Hematopoietic multipotent progenitor cell treated with erythropoietin and hydrocortisone succinate and interleukin-3 and kit ligand, for 4 days (in vitro differentiated cells): ENCODE data around the gene ZNF175.

Experiments used
- DNase-seq: peaks from one replicate; pipeline ENCODE4 v3.0.0-alpha.2; 2015

ZNF175 gene

DNA sequence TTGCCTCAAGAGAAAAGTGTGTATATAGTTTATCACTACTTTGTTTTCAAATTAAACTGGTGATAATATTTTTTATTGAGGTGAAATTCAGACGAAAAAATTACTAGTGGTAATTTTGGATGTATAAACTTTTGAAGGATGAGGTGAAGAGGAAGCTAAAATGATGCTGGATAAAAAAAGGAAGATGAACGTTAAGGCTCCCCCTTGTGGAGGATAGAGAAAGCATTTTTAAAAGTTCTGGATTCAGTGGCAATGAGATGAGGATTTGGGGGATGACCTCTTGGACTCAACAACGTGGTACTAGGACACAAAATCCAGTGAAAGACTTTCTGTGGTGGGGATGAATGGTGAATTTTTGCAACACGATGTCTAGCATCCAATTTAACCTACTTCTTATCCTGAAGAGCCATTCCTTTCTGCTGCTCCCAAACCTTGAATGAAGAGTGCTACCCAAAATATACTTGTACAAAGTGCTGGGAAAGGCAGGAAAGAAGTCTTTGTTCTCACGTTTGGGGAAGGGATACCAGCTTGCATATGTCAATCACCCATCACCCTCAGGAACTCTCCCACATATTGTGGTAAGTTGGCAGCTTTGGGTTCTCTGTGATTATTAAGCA is 66.4 kb downstream of the ZNF175 start:
- DNase-seq = peak; percentile 74

DNA sequence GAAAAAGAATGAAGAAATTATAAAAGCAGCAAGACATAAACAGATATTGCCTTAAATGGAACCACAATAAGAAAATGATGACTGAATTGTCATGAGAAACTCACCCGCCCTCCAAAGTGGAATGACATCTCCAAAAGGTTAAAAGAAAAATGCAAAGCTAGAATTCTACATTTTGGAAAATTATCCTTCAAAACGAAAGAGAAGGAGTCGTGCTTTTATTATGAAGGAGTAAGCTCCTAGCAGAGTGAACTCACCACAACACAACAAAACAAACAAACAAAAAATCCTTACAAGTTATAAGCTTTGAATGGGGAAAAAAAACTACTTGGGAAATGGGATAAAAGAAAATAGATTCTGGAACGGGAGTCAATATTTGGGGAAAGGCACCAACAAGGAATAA is 68.8 kb downstream of the ZNF175 start:
- no peak for DNase-seq

DNA sequence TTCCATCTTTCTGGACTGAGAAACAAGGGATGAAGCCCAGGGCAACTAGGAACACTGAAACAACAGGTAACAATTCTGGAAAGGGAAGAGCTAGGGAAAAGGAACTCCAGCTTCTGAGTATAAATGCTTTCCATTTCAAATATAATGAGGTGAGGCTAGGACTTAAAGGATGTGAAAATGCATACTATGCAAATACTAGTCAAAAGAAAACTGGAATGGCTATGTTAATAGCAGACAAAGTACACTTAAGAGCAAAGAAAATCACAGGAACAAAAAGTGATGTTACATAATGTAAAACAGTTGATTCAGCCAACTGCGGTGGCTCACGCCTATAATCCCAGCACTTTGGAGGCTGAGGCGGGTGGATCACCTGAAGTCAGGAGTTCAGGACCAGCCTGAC is 69.3 kb downstream of the ZNF175 start:
- no peak for DNase-seq

DNA sequence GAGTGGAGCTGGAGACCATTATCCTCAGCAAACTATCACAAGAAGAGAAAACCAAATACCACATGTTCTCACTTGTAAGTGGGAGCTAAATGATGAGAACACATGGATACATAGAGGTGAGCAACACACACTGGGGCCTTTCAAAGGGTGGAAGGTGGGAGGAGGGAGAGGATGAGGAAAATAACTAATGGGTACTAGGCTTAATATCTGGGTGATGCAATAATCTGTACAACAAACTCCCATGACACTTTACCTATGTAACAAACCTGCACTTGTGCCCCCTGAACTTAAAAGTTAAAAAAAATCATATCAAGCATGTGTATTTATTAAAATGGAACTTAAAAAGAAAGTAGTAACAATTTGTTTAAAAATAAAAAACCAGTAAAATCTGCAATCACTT is 70.6 kb downstream of the ZNF175 start:
- no peak for DNase-seq
